HG02885 (cell line): Measurements from ENCODE around the gene ARHGEF7.

ENCODE experiments used
- ATAC-seq: cut with Tn5 transposase; IDR thresholded peaks from one replicate; pipeline ENCODE4 v1.9.1; 2021; ENCODE audit warnings: mild to moderate bottlenecking; ENCODE audit not compliant: unreplicated experiment, poor library complexity

Gene ARHGEF7

GRCh38 chr13:111287201-111287600 lies 172.1 kb downstream of the ARHGEF7 start:
- ATAC-seq: no peak

- ATAC-seq: no peak
Measured at GRCh38 chr13:111288276-111288675, 173.2 kb downstream of the ARHGEF7 start.

GRCh38 chr13:111289251-111289650 lies 174.1 kb downstream of the ARHGEF7 start:
- ATAC-seq: no peak

DNA sequence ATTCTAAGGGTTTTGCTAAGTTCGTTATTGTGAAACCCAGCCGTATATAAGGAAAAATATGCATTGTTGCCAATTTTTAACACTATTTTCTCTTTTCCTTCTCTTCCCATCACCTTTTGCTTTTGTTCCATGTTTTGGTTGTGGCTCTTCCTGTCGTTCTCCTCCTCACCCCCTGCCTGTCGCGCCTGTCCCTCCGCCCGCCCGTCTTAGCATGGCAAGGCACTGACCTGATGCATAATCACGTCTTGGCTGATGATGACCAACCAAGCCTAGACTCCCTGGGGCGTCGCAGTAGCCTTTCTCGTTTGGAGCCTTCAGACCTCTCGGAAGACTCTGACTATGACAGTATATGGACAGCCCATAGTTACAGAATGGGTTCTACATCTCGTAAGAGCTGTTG lies 176.8 kb downstream of the ARHGEF7 start:
- no peak for ATAC-seq

GRCh38 chr13:111292710-111293485 lies 177.8 kb downstream of the ARHGEF7 start:
- no peak for ATAC-seq

DNA sequence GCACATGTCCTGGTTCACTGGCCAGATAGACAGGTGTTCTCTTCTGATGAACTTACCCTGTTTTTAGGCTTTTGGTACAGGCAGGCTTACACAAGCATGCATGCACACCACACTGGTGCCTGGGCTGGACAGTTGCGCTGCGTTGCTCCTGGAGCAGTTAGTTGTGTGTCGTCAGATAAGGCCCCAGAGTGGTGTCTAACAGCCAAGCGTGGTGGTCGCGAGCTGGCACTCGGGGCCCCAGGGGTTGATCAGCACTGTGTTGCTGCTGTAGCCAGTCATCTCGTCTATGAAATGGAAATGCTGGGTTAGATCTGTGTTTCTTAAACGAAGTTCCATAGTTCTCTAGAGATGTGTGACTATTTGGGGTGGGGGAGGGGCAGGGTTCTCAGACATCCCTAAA lies 180.8 kb downstream of the ARHGEF7 start:
- ATAC-seq: no peak

- ATAC-seq: no peak
Measured at GRCh38 chr13:111296417-111296816, 181.3 kb downstream of the ARHGEF7 start.

GRCh38 chr13:111298214-111298975 lies 183.3 kb downstream of the ARHGEF7 start:
- ATAC-seq: no peak

DNA sequence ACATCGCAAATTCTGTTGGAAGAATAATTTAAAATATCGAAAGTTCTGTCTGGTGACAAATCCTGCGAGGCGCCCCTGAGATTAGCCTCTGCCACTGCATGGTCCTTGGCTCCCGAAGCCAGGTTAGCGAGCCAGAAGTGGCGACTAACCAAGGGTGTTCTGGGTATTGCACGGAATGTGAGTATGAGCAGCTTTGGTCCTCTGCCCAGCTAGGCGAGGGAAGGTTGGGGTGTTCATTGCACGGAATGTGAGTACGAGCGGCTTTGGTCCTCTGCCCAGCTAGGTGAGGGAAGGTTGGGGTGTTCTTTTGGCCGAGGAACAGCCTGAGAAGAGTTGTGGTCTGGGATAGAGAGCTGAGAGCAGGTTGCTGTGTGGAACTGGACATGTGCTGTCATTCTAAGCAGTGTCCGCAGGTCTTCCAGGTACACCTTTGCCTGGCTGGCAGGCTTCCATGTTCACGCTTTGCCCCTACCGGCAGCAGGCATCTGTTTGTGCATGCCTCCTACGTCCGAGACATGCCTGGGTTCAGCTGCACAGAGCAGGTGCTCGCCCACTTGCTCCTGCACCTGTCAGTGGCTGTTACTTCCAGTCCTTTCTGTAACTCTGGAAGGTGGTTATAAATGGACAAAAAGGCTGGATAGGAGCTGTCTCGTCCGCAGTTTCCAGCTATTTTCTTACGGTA lies 187.1 kb downstream of the ARHGEF7 start:
- no peak for ATAC-seq

DNA sequence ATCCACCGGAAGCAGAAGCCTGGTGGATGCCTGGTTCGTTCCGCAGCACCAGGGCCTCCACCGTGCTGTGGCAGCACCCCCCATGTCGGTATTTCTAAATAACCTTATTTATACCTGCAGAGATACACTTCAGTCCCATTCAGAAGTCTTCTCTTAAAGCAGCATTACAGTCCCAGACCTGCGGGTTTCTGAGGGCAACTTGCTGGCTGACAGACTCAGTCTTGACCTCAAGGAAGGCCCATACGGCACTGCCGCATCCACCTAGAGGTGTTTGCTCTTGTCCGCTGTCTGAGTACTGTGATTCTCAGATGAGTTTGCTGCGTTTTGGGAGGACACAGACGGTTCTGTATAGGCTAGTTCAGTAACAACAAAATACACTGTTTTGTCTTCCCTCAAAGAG lies 188.4 kb downstream of the ARHGEF7 start:
- ATAC-seq: no peak

- ATAC-seq: peak; percentile 93
Measured at GRCh38 chr13:111304041-111304544, 189.0 kb downstream of the ARHGEF7 start.

DNA sequence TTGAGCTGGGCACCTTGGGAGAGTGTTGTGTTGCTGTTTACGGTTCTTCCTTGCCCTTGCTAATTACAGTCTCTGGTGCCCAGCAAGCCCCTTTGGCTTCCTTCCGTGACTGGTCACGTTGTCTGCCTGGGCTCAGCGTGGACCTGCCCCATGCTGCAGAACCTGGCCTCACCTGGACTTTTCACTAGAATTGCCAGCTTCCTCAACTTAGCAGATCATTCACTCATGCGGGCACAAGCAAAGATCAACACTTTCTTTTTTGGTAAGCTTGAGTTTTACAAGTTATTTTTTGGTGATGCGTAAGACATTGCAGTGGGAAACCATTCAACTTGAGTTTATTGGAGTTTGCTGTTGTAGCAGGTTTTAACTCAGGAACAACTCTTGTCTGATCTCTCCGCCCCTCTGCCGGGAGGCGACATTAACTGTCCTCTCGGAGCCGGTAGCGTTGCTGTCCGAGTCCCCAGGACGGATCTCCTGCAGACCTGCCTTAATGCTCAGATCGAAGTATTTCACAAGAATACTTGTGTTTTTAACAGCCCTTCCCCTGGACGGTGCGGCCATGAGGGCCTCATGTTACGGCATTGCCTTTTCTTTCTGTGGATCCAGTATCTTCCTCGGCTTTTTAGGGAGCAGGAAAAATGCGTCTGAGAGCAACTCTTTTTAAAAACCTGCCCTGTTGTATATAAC lies 189.6 kb downstream of the ARHGEF7 start:
- no peak for ATAC-seq

- ATAC-seq: no peak
Measured at GRCh38 chr13:111312944-111313590, 198.0 kb downstream of the ARHGEF7 start.

DNA sequence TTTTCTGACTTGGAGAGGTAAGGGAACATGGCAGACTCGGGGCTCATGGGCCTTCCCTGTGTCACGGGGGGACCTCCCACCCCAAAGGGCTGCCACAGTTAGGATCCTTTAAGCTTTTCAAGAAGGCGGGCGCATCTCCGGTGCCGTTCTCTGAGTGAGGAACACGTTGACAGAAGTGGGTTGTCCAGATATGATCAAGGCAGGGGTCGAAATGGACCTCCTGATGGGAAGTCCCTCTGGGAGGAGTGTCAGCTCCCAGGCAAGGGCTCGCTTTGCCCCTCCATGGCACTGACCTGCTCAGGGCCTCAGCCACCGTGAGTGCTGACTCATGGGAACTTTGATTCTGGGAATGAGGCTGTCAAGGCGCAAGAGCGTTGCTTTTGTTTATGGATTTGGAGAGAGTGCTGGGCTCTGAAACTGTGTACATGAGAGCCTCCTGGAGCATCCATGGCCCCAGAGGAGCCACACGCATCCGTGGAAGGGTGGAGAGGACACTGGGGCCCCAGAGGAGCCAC lies 198.9 kb downstream of the ARHGEF7 start:
- no peak for ATAC-seq

DNA sequence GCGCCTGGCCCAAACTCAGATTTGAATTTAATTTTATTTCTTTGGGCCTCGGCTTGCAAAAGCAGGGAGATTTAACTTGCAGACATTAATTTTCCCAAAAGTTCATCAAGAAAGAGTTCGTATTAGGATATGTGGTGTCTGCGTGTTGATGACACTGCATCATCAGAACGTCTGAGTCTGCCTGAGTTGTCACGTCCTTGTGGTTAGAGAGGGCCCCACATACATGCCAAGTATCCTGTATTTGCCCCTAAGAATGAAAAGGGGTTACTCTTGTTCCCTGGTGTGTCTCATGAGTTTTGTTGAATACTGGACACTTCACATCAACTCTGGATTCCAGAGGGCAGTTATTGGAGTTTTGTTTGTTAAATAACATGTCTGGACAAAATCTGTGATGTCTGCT lies 199.7 kb downstream of the ARHGEF7 start:
- no peak for ATAC-seq

DNA sequence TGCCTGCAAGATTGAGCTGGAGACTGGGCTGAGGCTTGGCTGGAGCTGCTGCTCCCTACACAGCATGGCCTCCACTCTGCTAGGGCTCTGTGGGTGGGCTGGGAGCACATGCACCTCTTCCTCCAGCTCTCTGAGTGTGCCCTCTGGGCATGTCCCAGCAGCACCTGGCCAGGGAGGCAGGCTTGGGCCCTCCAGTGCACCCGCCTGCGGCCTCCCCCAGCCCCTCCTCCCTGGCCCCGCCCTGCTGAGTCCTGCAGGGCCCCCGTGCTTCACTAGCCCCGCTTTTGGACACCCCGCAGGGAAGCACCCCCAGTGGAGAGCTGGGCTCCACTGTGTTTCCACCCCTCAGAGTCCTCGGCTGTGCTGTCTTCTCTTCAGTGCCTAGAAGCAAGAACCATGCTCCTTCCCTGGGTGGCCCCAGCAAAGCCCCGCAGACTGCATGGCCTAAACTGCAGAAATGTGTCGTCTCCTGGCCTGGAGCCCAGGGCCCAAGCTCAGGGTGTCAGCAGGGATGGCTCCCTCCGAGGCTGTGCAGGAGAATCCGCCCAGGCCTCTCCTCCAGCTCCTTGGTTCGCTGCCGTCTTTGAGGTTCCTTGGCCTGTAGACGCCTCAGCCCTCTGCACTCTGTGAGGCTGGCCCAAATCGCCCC lies 200.4 kb downstream of the ARHGEF7 start:
- ATAC-seq: no peak

GRCh38 chr13:111316161-111316730 lies 201.1 kb downstream of the ARHGEF7 start:
- ATAC-seq: no peak

GRCh38 chr13:111317042-111317550 lies 202.0 kb downstream of the ARHGEF7 start:
- no peak for ATAC-seq
